GM13977 (cell line): ENCODE results near the gene COTL1.

ENCODE experiments used
- DNase-seq: peaks from one replicate; pipeline ENCODE4 v3.0.0; 2012; ENCODE audit warnings: low spot score
- in situ Hi-C: fragments of 300-500 bp; cut with MboI; formaldehyde crosslinking; loops from one replicate; pipeline ENCODE4 v1.12.0; 2022; ENCODE audit warnings: low sequenced_read_pairs, low pct_unique_long_range_greater_than_20kb, mixed read lengths, inconsistent platforms; ENCODE audit not compliant: unreplicated experiment
- TF ChIP-seq, protein P1 (sequence below): IDR thresholded peaks from 2 replicates; pipeline ENCODE4 v1.5.1; 2012; ENCODE audit warnings: mild to moderate bottlenecking, control low read depth; ENCODE audit not compliant: insufficient read depth; ENCODE audit errors: extremely low read depth, missing control alignments

COTL1 gene

GRCh38 chr16:84570739-84571403 lies 47.0 kb downstream of the COTL1 start:
- TF ChIP-seq, protein P1, sequence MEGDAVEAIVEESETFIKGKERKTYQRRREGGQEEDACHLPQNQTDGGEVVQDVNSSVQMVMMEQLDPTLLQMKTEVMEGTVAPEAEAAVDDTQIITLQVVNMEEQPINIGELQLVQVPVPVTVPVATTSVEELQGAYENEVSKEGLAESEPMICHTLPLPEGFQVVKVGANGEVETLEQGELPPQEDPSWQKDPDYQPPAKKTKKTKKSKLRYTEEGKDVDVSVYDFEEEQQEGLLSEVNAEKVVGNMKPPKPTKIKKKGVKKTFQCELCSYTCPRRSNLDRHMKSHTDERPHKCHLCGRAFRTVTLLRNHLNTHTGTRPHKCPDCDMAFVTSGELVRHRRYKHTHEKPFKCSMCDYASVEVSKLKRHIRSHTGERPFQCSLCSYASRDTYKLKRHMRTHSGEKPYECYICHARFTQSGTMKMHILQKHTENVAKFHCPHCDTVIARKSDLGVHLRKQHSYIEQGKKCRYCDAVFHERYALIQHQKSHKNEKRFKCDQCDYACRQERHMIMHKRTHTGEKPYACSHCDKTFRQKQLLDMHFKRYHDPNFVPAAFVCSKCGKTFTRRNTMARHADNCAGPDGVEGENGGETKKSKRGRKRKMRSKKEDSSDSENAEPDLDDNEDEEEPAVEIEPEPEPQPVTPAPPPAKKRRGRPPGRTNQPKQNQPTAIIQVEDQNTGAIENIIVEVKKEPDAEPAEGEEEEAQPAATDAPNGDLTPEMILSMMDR, result no peak
- DNase-seq, result no peak
- in situ Hi-C loops, result no loop called here

DNA sequence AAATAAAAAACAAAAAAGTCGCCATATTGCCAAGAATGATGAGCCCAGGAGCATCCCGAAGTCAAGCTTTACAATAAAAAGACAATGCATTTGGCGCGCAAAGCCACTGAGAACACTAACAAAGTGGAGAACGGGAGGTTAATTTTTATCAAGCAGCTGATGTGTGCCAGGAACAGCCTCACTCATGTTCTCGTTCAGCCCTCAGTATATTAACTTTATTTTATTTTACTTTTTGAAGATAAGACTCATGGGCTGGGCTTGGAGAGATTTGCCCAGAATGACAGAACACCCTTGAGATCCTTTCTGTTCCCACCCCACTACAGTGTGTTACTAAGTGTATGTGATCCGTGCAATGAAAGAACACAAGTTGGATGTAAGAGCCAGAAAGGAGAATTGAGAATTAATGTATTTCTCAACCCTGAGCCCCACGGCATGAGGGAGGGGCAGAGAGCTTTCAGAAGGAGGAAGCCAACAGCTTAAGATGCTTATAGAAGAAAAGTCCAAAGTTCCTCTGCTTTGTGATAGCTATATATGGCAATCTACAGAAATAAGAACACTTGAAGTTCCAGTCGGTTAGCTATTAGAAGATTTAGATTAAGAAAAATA lies 48.4 kb downstream of the COTL1 start:
- DNase-seq, result no peak
- TF ChIP-seq, protein P1, result no peak
- in situ Hi-C loops, result no loop called here

DNA sequence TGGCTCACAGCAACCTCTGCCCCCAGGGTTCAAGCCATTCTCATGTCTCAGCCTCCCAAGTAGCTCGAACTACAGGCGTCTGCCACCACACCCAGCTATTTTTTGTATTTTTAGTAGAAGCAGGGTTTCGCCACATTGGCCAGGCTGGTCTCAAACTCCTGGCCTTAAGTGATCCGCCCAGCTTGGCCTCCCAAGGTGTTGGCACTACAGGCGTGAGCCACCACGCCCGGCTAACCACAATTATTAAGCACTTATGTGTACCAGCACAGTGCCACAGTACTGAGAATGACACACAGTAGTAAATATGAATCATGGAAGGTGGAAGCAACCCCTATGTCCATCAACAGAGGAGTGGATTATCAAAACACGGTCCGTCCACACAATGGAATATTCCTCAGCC lies 49.8 kb downstream of the COTL1 start:
- TF ChIP-seq, protein P1, result no peak
- in situ Hi-C loops, result no loop called here
- no peak for DNase-seq

DNA sequence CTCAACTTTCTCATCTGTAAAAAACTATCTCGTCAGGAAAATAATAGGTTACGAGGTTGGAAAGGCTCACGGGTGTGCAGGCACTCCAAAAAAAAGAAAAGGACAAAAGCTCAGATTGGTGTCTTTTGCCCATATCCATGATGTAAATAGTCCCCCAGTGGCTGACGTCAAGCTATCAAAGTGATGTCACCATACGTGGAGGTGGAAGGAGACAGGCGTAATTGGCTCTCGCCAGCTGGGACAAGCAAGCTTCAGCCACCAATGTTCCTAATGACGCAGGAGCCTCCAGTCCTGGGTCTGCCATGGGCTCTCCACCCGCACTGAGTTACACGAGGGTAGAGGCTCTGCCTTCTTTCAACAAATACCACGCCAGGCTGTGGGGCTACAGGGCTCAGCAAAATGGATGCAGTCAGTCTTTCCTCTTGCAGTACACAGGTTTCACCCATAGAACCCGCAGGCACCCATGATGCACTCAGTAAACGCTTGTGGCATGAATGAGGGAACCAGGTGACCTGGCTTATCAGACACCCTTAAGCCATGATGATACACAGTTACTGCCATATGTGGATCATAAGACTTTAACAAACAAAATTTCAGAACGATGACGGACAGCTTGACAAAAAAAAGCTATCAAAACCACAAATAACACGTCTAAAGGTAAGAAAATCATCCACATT lies 50.5 kb downstream of the COTL1 start:
- TF ChIP-seq, protein P1, result no peak
- in situ Hi-C loops, result no loop called here
- DNase-seq, result no peak

DNA sequence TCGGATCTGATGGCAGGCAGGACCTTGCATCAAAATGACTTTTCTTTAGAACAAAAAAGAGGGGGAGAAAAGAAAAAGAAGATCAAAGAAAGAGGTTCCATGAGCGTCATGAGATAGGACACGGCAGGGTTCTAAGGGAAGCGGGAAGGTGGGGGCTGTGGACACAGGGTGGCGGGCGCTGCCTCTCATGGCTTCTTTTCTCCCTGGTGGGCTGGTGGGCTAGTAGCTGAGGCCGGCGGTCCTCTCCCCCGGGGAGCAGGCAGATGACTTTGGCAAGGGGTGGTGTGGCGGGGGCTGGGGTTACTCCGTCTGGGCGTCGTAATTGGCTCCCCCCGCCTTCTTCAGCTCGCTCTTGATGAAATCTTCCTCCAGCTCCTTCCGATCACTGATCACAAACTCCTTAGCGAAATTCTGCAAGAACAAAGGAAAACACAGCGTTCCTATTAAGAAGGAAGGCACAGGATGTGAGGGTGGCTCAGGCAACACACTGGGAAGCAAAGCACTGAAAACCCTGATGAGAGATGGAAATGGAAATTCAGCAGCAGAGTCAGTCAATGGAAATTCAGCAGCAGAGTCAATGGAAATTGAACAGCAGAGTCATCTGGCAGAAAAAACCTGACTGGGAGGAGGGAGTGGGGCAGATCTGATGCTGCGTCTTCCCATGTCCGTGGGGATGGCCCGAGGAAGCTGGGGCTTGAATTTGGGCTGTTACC lies 51.2 kb downstream of the COTL1 start:
- TF ChIP-seq, protein P1, result no peak
- in situ Hi-C loops, result no loop called here

DNA sequence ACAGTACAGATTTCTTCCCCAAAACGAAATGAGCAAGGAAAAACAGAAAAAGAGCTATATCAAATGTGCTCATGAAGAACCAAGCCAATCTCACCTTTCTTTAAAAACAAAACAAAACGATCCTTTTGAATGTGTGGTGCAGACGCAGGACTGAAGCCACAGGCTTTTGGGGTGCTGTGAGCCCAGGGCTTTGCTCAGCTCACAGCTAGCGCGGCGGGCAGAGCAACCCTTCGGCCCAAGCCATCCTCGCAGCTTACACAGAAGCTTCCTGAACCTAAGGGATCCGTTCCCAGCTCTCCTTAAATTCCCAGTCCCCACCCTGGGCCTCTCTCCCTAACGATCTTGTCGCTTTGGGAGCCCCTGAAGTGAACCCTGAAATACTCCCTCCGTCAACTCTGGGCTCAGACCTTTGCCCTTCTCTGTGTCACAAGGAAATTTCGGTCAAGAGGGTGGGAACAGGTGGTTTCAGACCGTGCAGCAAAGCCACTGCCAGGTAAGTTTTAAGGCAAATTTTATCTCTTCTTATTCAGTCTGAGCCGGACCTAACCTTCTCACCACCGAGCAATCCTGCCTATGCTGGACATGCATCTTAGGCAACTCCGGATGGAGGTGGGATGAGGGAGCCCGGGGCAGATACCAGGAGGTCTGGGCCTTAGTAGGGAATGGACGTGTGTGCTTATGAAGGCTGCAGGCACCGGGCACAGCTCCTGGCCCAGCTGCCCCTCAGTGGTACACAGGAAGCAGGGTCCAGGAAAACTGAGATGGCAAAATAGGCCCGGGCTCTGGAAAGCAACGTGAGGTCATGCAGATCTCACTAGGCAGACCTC lies 52.0 kb downstream of the COTL1 start:
- in situ Hi-C loops, result no loop called here
- TF ChIP-seq, protein P1, result no peak
- no peak for DNase-seq

More for the DNA sequence above, 51.2 kb downstream of the COTL1 start:
- no peak for DNase-seq
